Measurements from ENCODE around the gene CD163. TPM values are rescaled to one million over a fixed set of nuclear protein-coding genes. Genes with fewer than 3 reads are reported as not detected.
"Not testable (repeated sequence)": the region's sequence is repeated elsewhere in the genome, so short reads cannot be mapped to it uniquely, and the experiment has no call there.

CD163 gene
- total RNA-seq (6.9 TPM), polyA plus RNA-seq (ENCODE audit: insufficient read depth in 1 of 8, insufficient read length in 8 of 8, low replicate concordance in 1 of 8) (10 to 100 TPM; 13.2 to 25.7 (median 18.2) TPM)
- long read RNA-seq, donor 1: 0 reads
- long read RNA-seq, donor 2: 0 reads
- long read RNA-seq, donor 3, full-length matches to known transcripts: 2 of 2 reads
- long read RNA-seq, donor 3, partial matches to known transcripts: 0 of 2 reads
- long read RNA-seq, donor 3, other reads (novel, unspliced or antisense): 0 of 2 reads
- long read RNA-seq, donor 4, full-length matches to known transcripts: 3 of 3 reads
- long read RNA-seq, donor 4, partial matches to known transcripts: 0 of 3 reads
- long read RNA-seq, donor 4, other reads (novel, unspliced or antisense): 0 of 3 reads
- long read RNA-seq, donor 5, full-length matches to known transcripts: 4 of 4 reads
- long read RNA-seq, donor 5, partial matches to known transcripts: 0 of 4 reads
- long read RNA-seq, donor 5, other reads (novel, unspliced or antisense): 0 of 4 reads
- long read RNA-seq, donor 6, full-length matches to known transcripts: 3 of 3 reads
- long read RNA-seq, donor 6, partial matches to known transcripts: 0 of 3 reads
- long read RNA-seq, donor 6, other reads (novel, unspliced or antisense): 0 of 3 reads
- long read RNA-seq, donor 7, full-length matches to known transcripts: 1 of 1 reads
- long read RNA-seq, donor 7, partial matches to known transcripts: 0 of 1 reads
- long read RNA-seq, donor 7, other reads (novel, unspliced or antisense): 0 of 1 reads
- long read RNA-seq, donor 8, partial matches to known transcripts: 0 of 1 reads
- long read RNA-seq, donor 8, other reads (novel, unspliced or antisense): 0 of 1 reads
- long read RNA-seq, donor 9: 0 reads
- long read RNA-seq, donor 10, full-length matches to known transcripts: 4 of 4 reads
- long read RNA-seq, donor 10, partial matches to known transcripts: 0 of 4 reads
- long read RNA-seq, donor 10, other reads (novel, unspliced or antisense): 0 of 4 reads
- long read RNA-seq, donor 11, partial matches to known transcripts: 0 of 1 reads
- long read RNA-seq, donor 11, other reads (novel, unspliced or antisense): 0 of 1 reads

- H3K36me3 ChIP-seq (ENCODE audit: control insufficient read depth, insufficient read depth, low read length): no peaks in the 10 kb centered on the region
- WGBS (ENCODE audit: insufficient coverage): no CpG with 5 or more reads among the region's 2 CpGs
- H3K27me3 ChIP-seq (ENCODE audit: control insufficient read depth, insufficient read depth, low read length): no peaks in the 10 kb centered on the region
- H3K4me1 ChIP-seq (ENCODE audit: control insufficient read depth, insufficient read depth, low read length): no peaks in the 10 kb centered on the region
- H3K4me3 ChIP-seq (ENCODE audit: low read length): peak within 1 kb of the TSS; percentile 10
- no peak within 1 kb of the TSS for H3K27ac ChIP-seq (ENCODE audit: low read length)
- peak; percentile 70 for DNase-seq
- no peaks in the 10 kb centered on the region for H3K9me3 ChIP-seq (replicated peaks; ENCODE audit: control insufficient read depth, low read depth, low read length)
Observed at GRCh38 chr12:7503686-7504415, at the start of gene CD163. Gene CD163, minus strand, starts transcription at chr12:7503777. Its CDS starts 87 bp downstream, at chr12:7503690.

- peak; percentile 64 for DNase-seq
- no peaks in the 10 kb centered on the region for H3K9me3 ChIP-seq (replicated peaks; ENCODE audit: control insufficient read depth, low read depth, low read length)
- no peak overlapping the region for H3K27ac ChIP-seq (ENCODE audit: low read length)
- H3K36me3 ChIP-seq (ENCODE audit: control insufficient read depth, insufficient read depth, low read length): no peaks in the 10 kb centered on the region
- H3K4me3 ChIP-seq (ENCODE audit: low read length): no peak overlapping the region
- H3K4me1 ChIP-seq (ENCODE audit: control insufficient read depth, insufficient read depth, low read length): no peaks in the 10 kb centered on the region
- H3K27me3 ChIP-seq (ENCODE audit: control insufficient read depth, insufficient read depth, low read length): no peaks in the 10 kb centered on the region
Observed at GRCh38 chr12:7542813-7543212, 39.2 kb upstream of the CD163 start.

- WGBS (ENCODE audit: insufficient coverage): 23% methylated on average over 8 of the region's 8 CpGs
- Histone ChIP-seq H3K4me1 (ENCODE audit: control insufficient read depth, insufficient read depth, low read length) (no peaks in the 10 kb centered on the region), H3K4me3 (ENCODE audit: low read length) (no peak overlapping the region), H3K27me3 (ENCODE audit: control insufficient read depth, insufficient read depth, low read length) (no peaks in the 10 kb centered on the region), H3K36me3 (ENCODE audit: control insufficient read depth, insufficient read depth, low read length) (no peaks in the 10 kb centered on the region), H3K27ac (ENCODE audit: low read length) (no peak overlapping the region), H3K9me3 (replicated peaks; ENCODE audit: control insufficient read depth, low read depth, low read length) (no peaks in the 10 kb centered on the region)
- DNase-seq: no peak
Observed at GRCh38 chr12:7542046-7542445, 38.5 kb upstream of the CD163 start.

GRCh38 chr12:7514416-7514815 lies 10.8 kb upstream of the CD163 start:
- Histone ChIP-seq H3K36me3 (ENCODE audit: control insufficient read depth, insufficient read depth, low read length) (no peaks in the 10 kb centered on the region), H3K4me1 (ENCODE audit: control insufficient read depth, insufficient read depth, low read length) (no peaks in the 10 kb centered on the region), H3K27ac (ENCODE audit: low read length) (no peak overlapping the region), H3K27me3 (ENCODE audit: control insufficient read depth, insufficient read depth, low read length) (no peaks in the 10 kb centered on the region), H3K4me3 (ENCODE audit: low read length) (no peak overlapping the region), H3K9me3 (replicated peaks; ENCODE audit: control insufficient read depth, low read depth, low read length) (no peaks in the 10 kb centered on the region)
- WGBS (ENCODE audit: insufficient coverage): no CpG with 5 or more reads among the region's 8 CpGs
- DNase-seq: no peak

- H3K4me1 ChIP-seq (ENCODE audit: control insufficient read depth, insufficient read depth, low read length): no peaks in the 10 kb centered on the region
- no peaks in the 10 kb centered on the region for H3K9me3 ChIP-seq (replicated peaks; ENCODE audit: control insufficient read depth, low read depth, low read length)
- H3K36me3 ChIP-seq (ENCODE audit: control insufficient read depth, insufficient read depth, low read length): no peaks in the 10 kb centered on the region
- H3K27ac ChIP-seq (ENCODE audit: low read length): no peak overlapping the region
- DNase-seq: no peak
- H3K4me3 ChIP-seq (ENCODE audit: low read length): no peak overlapping the region
- H3K27me3 ChIP-seq (ENCODE audit: control insufficient read depth, insufficient read depth, low read length): no peaks in the 10 kb centered on the region
- WGBS (ENCODE audit: insufficient coverage): 22% methylated on average over 1 of the region's 3 CpGs
Observed at GRCh38 chr12:7512553-7512952, 9.0 kb upstream of the CD163 start.

GRCh38 chr12:7509793-7510470 lies 6.4 kb upstream of the CD163 start:
- H3K9me3 ChIP-seq (replicated peaks; ENCODE audit: control insufficient read depth, low read depth, low read length); H3K4me1 ChIP-seq (ENCODE audit: control insufficient read depth, insufficient read depth, low read length); H3K36me3 ChIP-seq (ENCODE audit: control insufficient read depth, insufficient read depth, low read length); DNase-seq; H3K4me3 ChIP-seq (ENCODE audit: low read length); H3K27ac ChIP-seq (ENCODE audit: low read length); H3K27me3 ChIP-seq (ENCODE audit: control insufficient read depth, insufficient read depth, low read length): not testable (repeated sequence)
- 91% methylated on average over 4 of the region's 14 CpGs for WGBS (ENCODE audit: insufficient coverage)

- H3K36me3 ChIP-seq (ENCODE audit: control insufficient read depth, insufficient read depth, low read length): no peaks in the 10 kb centered on the region
- peak overlapping the region; percentile 10 for H3K4me3 ChIP-seq (ENCODE audit: low read length)
- DNase-seq: no peak
- WGBS (ENCODE audit: insufficient coverage): 79% methylated on average over 2 of the region's 3 CpGs
- no peaks in the 10 kb centered on the region for H3K27me3 ChIP-seq (ENCODE audit: control insufficient read depth, insufficient read depth, low read length)
- H3K4me1 ChIP-seq (ENCODE audit: control insufficient read depth, insufficient read depth, low read length): no peaks in the 10 kb centered on the region
- H3K9me3 ChIP-seq (replicated peaks; ENCODE audit: control insufficient read depth, low read depth, low read length): no peaks in the 10 kb centered on the region
- no peak overlapping the region for H3K27ac ChIP-seq (ENCODE audit: low read length)
Observed at GRCh38 chr12:7502612-7503011, 965 bp downstream of the CD163 start.

GRCh38 chr12:7501031-7501588 lies 2.5 kb downstream of the CD163 start:
- 49% methylated on average over 4 of the region's 6 CpGs for WGBS (ENCODE audit: insufficient coverage)
- Histone ChIP-seq H3K27ac (ENCODE audit: low read length) (no peak overlapping the region), H3K36me3 (ENCODE audit: control insufficient read depth, insufficient read depth, low read length) (no peaks in the 10 kb centered on the region), H3K9me3 (replicated peaks; ENCODE audit: control insufficient read depth, low read depth, low read length) (no peaks in the 10 kb centered on the region), H3K4me3 (ENCODE audit: low read length) (no peak overlapping the region), H3K27me3 (ENCODE audit: control insufficient read depth, insufficient read depth, low read length) (no peaks in the 10 kb centered on the region), H3K4me1 (ENCODE audit: control insufficient read depth, insufficient read depth, low read length) (no peaks in the 10 kb centered on the region)
- peak; percentile 30 for DNase-seq

GRCh38 chr12:7499636-7500035 lies 3.9 kb downstream of the CD163 start:
- Histone ChIP-seq H3K36me3 (ENCODE audit: control insufficient read depth, insufficient read depth, low read length) (no peaks in the 10 kb centered on the region), H3K4me1 (ENCODE audit: control insufficient read depth, insufficient read depth, low read length) (no peaks in the 10 kb centered on the region), H3K27ac (ENCODE audit: low read length) (no peak overlapping the region), H3K9me3 (replicated peaks; ENCODE audit: control insufficient read depth, low read depth, low read length) (no peaks in the 10 kb centered on the region), H3K27me3 (ENCODE audit: control insufficient read depth, insufficient read depth, low read length) (no peaks in the 10 kb centered on the region), H3K4me3 (ENCODE audit: low read length) (no peak overlapping the region)
- no CpG with 5 or more reads among the region's 1 CpG for WGBS (ENCODE audit: insufficient coverage)
- DNase-seq: no peak

Data from muscle of leg (tissue), 16 donors.